Stomach (tissue), 9 donors: ENCODE data around the gene DQX1. TPM values are rescaled to one million over a fixed set of nuclear protein-coding genes. Genes with fewer than 3 reads are reported as not detected.

Experiments
- DNase-seq, 2 donors: peaks; one replicate each; pipeline versions ENCODE4 v3.0.0 to v3.0.0-alpha.2; 2013 to 2019
- H3K27ac ChIP-seq, 5 donors: fragments of 200-600 bp in 4 of 5; sonication (generic) in 4 of 5; one replicate each; pipeline ENCODE4 v1.5.1; 2013 to 2019; ENCODE audit warnings: mild to moderate bottlenecking in 1 of 5, moderate library complexity in 1 of 5
- H3K27me3 ChIP-seq, 3 donors: fragments of 200-600 bp; sonication (generic); one replicate each; pipeline ENCODE4 v1.5.1; 2017 to 2019; ENCODE audit warnings: mixed run types in 1 of 3
- H3K36me3 ChIP-seq, 4 donors: fragments of 200-600 bp; sonication (generic); 1 replicate in 3 of 4; 2 replicates in 1 of 4; pipeline ENCODE4 v1.5.1; 2016 to 2019
- H3K4me1 ChIP-seq, 4 donors: fragments of 200-600 bp; sonication (generic); one replicate each; pipeline ENCODE4 v1.5.1; 2016 to 2019
- H3K4me3 ChIP-seq, 4 donors: fragments of 200-600 bp; sonication (generic) in 3 of 4; one replicate each; pipeline ENCODE4 v1.5.1; 2016 to 2019; ENCODE audit warnings: mild to moderate bottlenecking in 1 of 4
- H3K9me3 ChIP-seq, 4 donors: fragments of 200-600 bp; sonication (generic); one replicate each; pipeline ENCODE4 v1.5.1; 2016 to 2019
- CTCF ChIP-seq, 7 experiments: fragments of 450-650 bp in 4 of 7; fragments of 200-600 bp in 3 of 7; sonication (generic) in 3 of 7; IDR thresholded peaks; one replicate each; pipeline ENCODE4 v1.5.1; 2016 to 2019; ENCODE audit warnings: antibody characterized with exemption in 7 of 7, control low read depth in 2 of 7, mild to moderate bottlenecking in 1 of 7
- EP300 ChIP-seq: sonication (generic); formaldehyde crosslinking; IDR thresholded peaks from one replicate; pipeline ENCODE4 v1.6.1; 2017; ENCODE audit warnings: antibody characterized with exemption
- POLR2A ChIP-seq, 4 donors: fragments of 450-650 bp; IDR thresholded peaks; one replicate each; pipeline ENCODE4 v1.6.1; 2016; ENCODE audit warnings: antibody characterized with exemption in 4 of 4, control low read depth in 2 of 4, mild to moderate bottlenecking in 1 of 4, moderate library complexity in 1 of 4
- POLR2AphosphoS5 ChIP-seq, 3 donors: sonication (generic); formaldehyde crosslinking; IDR thresholded peaks; one replicate each; pipeline ENCODE4 v1.6.1; 2016; ENCODE audit warnings: antibody characterized with exemption in 3 of 3
- WGBS, 5 donors: extraction: QIAGEN DNeasy Blood & Tissue Kit in 3 of 5; methylation state at CpG; one replicate each; pipeline versions ENCODE4 v1.1.5 to v1.1.7; 2013 to 2018; 5-methylcytosine and 5-hydroxymethylcytosine counted together
- intact Hi-C: fragments of 100-400 bp; cut with DNase I; formaldehyde crosslinking; loops from one replicate; pipeline ENCODE4 v1.15.1; 2023; ENCODE audit warnings: low total_unique reads
- polyA plus RNA-seq, 3 donors: library from polyadenylated mRNA; stranded (reverse); fragments of 200-250 nt; gene quantifications; one replicate each; pipeline ENCODE4 v1.2.3, GENCODE V29; 2013
- total RNA-seq, 5 donors: library from RNA; depleted of rRNA; stranded (reverse); fragments of >200 nt; gene quantifications; one replicate each; pipeline versions ENCODE4 v1.1.0 to v1.2.3, GENCODE V29; 2014 to 2016
- donor health status: healthy with polysubstance abuse.
- donor health status: Bipolar disorder and iron deficiency.
- donor health status: healthy.

The DQX1 gene
- total and polyA plus RNA-seq, 8 donors: 2.1 to 42.6 (median 10.3) TPM

- no peaks in the 10 kb centered on the region for H3K9me3 ChIP-seq
- intact Hi-C loops: no loop called here
- TF ChIP-seq POLR2A (IDR thresholded peaks at IDR 0.05) (no peak), POLR2AphosphoS5 (IDR thresholded peaks at IDR 0.05) (peak in 1 of 3 donors; percentile 54)
- H3K36me3 ChIP-seq: no peaks in the 10 kb centered on the region
- H3K4me1 ChIP-seq: peaks cover 32 to 39% (median 35%) of the 10 kb centered on the region in 4 donors
- peak in 1 of 2 donors; percentile 50 for DNase-seq
- no peak overlapping the region for H3K27ac ChIP-seq
- 4 to 10% (median 9%) methylated on average over 45 to 50 of the region's 52 CpGs for WGBS, 5 donors
- H3K4me3 ChIP-seq: peak overlapping the region in 2 of 4 donors; percentile 18 to 55
- peaks cover 38 to 93% (median 82%) of the 10 kb centered on the region in 3 donors for H3K27me3 ChIP-seq
These were observed 12.2 kb downstream of the DQX1 start for GRCh38 chr2:74513605-74514367.

- Histone ChIP-seq H3K4me3 (no peak overlapping the region), H3K36me3 (no peaks in the 10 kb centered on the region), H3K27me3 (peaks cover 38 to 91% (median 73%) of the 10 kb centered on the region in 3 donors), H3K9me3 (no peaks in the 10 kb centered on the region), H3K4me1 (peaks cover 37 to 45% (median 42%) of the 10 kb centered on the region in 4 donors), H3K27ac (no peak overlapping the region)
- 10 to 19% (median 12%) methylated on average over 14 to 36 of the region's 36 CpGs for WGBS, 5 donors
- DNase-seq: peak in 1 of 2 donors; percentile 43
- TF ChIP-seq POLR2AphosphoS5 (IDR thresholded peaks at IDR 0.05): no peak
- no peak for TF ChIP-seq CTCF (IDR thresholded peaks at IDR 0.05)
- no peak for TF ChIP-seq POLR2A (IDR thresholded peaks at IDR 0.05)
- no peak for TF ChIP-seq EP300
- intact Hi-C loops: no loop called here
These were observed 13.1 kb downstream of the DQX1 start for GRCh38 chr2:74512744-74513604.

- 30 to 47% (median 34%) methylated on average over 11 of the region's 11 CpGs for WGBS, 5 donors
- H3K9me3 ChIP-seq: no peaks in the 10 kb centered on the region
- no peak overlapping the region for H3K27ac ChIP-seq
- H3K27me3 ChIP-seq: peaks cover 38 to 75% (median 57%) of the 10 kb centered on the region in 3 donors
- intact Hi-C loops: no loop called here
- H3K4me3 ChIP-seq: no peak overlapping the region
- TF ChIP-seq CTCF (IDR thresholded peaks at IDR 0.05): no peak
- TF ChIP-seq POLR2A (IDR thresholded peaks at IDR 0.05): no peak
- no peak for TF ChIP-seq POLR2AphosphoS5 (IDR thresholded peaks at IDR 0.05)
- no peak for TF ChIP-seq EP300
- DNase-seq: no peak
- peaks cover 43 to 52% (median 48%) of the 10 kb centered on the region in 4 donors for H3K4me1 ChIP-seq
- peaks cover 0 to 1% (median 0%) of the 10 kb centered on the region in 4 donors for H3K36me3 ChIP-seq
These were observed 14.7 kb downstream of the DQX1 start for GRCh38 chr2:74511104-74511989.

- H3K36me3 ChIP-seq: peaks cover 3 to 12% (median 9%) of the 10 kb centered on the region in 4 donors
- no peak overlapping the region for H3K4me3 ChIP-seq
- H3K27ac ChIP-seq: no peak overlapping the region
- H3K9me3 ChIP-seq: no peaks in the 10 kb centered on the region
- 67 to 87% (median 81%) methylated on average over 4 of the region's 4 CpGs for WGBS, 5 donors
- H3K4me1 ChIP-seq: peaks cover 43 to 52% (median 48%) of the 10 kb centered on the region in 4 donors
- DNase-seq: no peak
- H3K27me3 ChIP-seq: peaks cover 27 to 65% (median 46%) of the 10 kb centered on the region in 3 donors
- intact Hi-C loops: no loop called here
- TF ChIP-seq CTCF (IDR thresholded peaks at IDR 0.05): no peak
- no peak for TF ChIP-seq EP300
- TF ChIP-seq POLR2AphosphoS5 (IDR thresholded peaks at IDR 0.05): no peak
- no peak for TF ChIP-seq POLR2A (IDR thresholded peaks at IDR 0.05)
These were observed 15.8 kb downstream of the DQX1 start for GRCh38 chr2:74510272-74510671.
